Body of pancreas (tissue), 4 donors: ENCODE results near the gene CCDC78.

ENCODE experiments used
- CTCF ChIP-seq, 7 experiments: fragments of 450-650 bp in 4 of 7; fragments of 200-600 bp in 3 of 7; sonication (generic) in 3 of 7; IDR thresholded peaks; one replicate each; pipeline ENCODE4 v1.5.1; 2016 to 2019; ENCODE audit warnings: antibody characterized with exemption in 7 of 7
- POLR2A ChIP-seq, 3 donors: fragments of 450-650 bp; IDR thresholded peaks; one replicate each; pipeline ENCODE4 v1.6.1; 2016; ENCODE audit warnings: antibody characterized with exemption in 3 of 3, mild to moderate bottlenecking in 2 of 3

GRCh38 chr16:725041-725376 lies 1.2 kb downstream of the CCDC78 start:
- TF ChIP-seq POLR2A (IDR thresholded peaks at IDR 0.05) (no peak), CTCF (IDR thresholded peaks at IDR 0.05) (no peak)
